NCI-H510A (cell line): ENCODE data around the gene CREB3L1.

Experiments
- DNase-seq: peaks from one replicate; lab custom pipeline; 2025; lab: John Stamatoyannopoulos, UW

CREB3L1 gene

GRCh38 chr11:46327829-46328228 lies 50.4 kb downstream of the CREB3L1 start:
- DNase-seq, result no peak

GRCh38 chr11:46330154-46330553 lies 52.7 kb downstream of the CREB3L1 start:
- DNase-seq, result no peak

- no peak for DNase-seq
Observed at GRCh38 chr11:46330563-46331281, 53.3 kb downstream of the CREB3L1 start.

- no peak for DNase-seq
Observed at GRCh38 chr11:46331282-46331984, 54.0 kb downstream of the CREB3L1 start.

GRCh38 chr11:46332093-46332567 lies 54.7 kb downstream of the CREB3L1 start:
- DNase-seq, result no peak

- no peak for DNase-seq
Observed at GRCh38 chr11:46332568-46333393, 55.3 kb downstream of the CREB3L1 start.

- DNase-seq, result no peak
Observed at GRCh38 chr11:46333394-46333947, 56.0 kb downstream of the CREB3L1 start.

- no peak for DNase-seq
Observed at GRCh38 chr11:46334211-46334610, 56.7 kb downstream of the CREB3L1 start.

GRCh38 chr11:46335271-46335670 lies 57.8 kb downstream of the CREB3L1 start:
- DNase-seq, result no peak

GRCh38 chr11:46335890-46336562 lies 58.6 kb downstream of the CREB3L1 start:
- no peak for DNase-seq

- DNase-seq, result no peak
Observed at GRCh38 chr11:46336563-46337180, 59.2 kb downstream of the CREB3L1 start.

- DNase-seq, result no peak
Observed at GRCh38 chr11:46337626-46338345, 60.3 kb downstream of the CREB3L1 start.

- no peak for DNase-seq
Observed at GRCh38 chr11:46338636-46338987, 61.1 kb downstream of the CREB3L1 start.

GRCh38 chr11:46338988-46339666 lies 61.7 kb downstream of the CREB3L1 start:
- no peak for DNase-seq

- no peak for DNase-seq
Observed at GRCh38 chr11:46339816-46340215, 62.4 kb downstream of the CREB3L1 start.

- DNase-seq, result no peak
Observed at GRCh38 chr11:46341454-46341853, 64.0 kb downstream of the CREB3L1 start.

- DNase-seq, result no peak
Observed at GRCh38 chr11:46342239-46342638, 64.8 kb downstream of the CREB3L1 start.

GRCh38 chr11:46343520-46343919 lies 66.1 kb downstream of the CREB3L1 start:
- DNase-seq, result no peak

- DNase-seq, result no peak
Observed at GRCh38 chr11:46345131-46345597, 67.7 kb downstream of the CREB3L1 start.
